A204.1 (cell line): ENCODE results near the gene REPIN1.
"Not testable (repeated sequence)": the region's sequence is repeated elsewhere in the genome, so short reads cannot be mapped to it uniquely, and the experiment has no call there.

ENCODE experiments used
- FAIRE-seq: peaks from 2 replicates; lab custom pipeline; 2012; peaks lifted over from hg19 to GRCh38; lab: Jason Lieb, UNC

Gene REPIN1

DNA sequence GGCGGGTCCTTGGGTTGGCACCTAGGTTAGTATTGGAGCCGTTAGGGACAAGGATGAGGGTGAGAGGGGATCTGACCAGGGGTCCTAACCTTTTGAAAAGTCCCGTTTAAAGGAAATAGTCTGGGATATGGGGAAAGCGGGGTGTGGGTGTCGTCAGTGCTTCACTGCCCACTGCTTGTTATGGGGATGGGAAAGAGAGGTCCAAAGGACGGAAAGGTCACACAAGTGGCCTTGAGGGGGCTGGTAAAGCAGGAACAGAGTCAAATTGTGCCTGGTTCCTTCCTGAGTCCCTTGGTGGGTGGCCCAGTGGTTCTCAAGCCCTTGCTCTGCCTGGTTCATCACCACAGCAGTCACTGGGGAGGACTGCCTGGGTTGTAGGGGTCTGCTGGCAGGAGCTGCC, 7.9 kb downstream of the REPIN1 start:
- FAIRE-seq: no peak

GRCh38 chr7:150377196-150377595, 8.6 kb downstream of the REPIN1 start:
- no peak for FAIRE-seq

DNA sequence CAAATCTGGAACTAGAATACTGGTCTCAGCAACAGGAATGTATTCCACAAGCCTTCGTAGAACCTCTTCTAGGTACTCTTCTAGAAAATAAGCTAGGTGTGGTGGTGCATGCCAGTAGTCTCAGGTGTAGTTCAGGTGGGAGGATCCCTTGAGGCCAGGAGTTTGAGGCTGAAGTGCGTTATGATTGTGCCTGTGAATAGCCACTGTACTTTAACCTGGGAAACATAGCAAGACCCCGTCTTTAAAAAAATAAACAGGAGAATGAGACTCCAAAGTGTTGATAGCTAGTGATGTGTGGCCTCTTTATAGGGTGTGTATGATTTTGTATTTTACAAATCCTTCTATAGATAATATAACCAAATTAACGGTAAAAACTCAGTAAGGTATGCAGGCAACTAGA, 9.0 kb downstream of the REPIN1 start:
- no peak for FAIRE-seq

- no peak for FAIRE-seq
Observed at GRCh38 chr7:150378115-150378852, 9.7 kb downstream of the REPIN1 start.

DNA sequence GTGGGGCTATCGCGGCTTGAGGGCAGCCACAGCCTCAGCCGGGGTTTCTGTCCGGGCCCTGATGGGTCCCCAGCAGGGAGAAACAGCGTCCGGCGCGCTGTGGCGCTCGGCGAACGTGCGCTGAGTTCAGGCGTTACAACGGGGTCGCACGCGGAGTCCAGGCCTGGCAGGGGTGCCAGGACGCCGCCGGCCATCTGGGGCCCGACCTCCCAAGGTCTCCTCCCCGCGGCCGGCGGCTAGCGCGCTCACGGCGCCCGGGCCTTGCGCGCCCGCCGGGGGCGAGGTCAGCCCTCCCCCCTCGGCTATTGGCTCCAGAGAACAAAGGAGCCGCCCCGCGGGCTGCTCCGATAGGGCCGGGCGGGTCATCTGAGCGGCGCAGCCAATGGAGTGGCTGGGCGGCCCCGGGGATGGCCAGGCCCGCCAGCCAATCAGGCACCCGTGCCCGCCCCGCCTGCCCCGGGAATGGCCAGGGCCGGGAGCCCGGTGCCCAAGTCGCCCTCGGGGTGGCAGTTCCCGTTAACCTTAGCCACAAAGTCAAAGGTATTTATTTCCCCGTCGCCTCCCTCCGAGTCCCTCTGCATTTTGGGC, 10.3 kb downstream of the REPIN1 start, which contains the start of gene ZNF775:
ZNF775 (plus strand) TSS at position 478 of the 588 bp plus-strand sequence. CDS start 9,141 bp downstream, outside the sequence.
- FAIRE-seq: no peak

DNA sequence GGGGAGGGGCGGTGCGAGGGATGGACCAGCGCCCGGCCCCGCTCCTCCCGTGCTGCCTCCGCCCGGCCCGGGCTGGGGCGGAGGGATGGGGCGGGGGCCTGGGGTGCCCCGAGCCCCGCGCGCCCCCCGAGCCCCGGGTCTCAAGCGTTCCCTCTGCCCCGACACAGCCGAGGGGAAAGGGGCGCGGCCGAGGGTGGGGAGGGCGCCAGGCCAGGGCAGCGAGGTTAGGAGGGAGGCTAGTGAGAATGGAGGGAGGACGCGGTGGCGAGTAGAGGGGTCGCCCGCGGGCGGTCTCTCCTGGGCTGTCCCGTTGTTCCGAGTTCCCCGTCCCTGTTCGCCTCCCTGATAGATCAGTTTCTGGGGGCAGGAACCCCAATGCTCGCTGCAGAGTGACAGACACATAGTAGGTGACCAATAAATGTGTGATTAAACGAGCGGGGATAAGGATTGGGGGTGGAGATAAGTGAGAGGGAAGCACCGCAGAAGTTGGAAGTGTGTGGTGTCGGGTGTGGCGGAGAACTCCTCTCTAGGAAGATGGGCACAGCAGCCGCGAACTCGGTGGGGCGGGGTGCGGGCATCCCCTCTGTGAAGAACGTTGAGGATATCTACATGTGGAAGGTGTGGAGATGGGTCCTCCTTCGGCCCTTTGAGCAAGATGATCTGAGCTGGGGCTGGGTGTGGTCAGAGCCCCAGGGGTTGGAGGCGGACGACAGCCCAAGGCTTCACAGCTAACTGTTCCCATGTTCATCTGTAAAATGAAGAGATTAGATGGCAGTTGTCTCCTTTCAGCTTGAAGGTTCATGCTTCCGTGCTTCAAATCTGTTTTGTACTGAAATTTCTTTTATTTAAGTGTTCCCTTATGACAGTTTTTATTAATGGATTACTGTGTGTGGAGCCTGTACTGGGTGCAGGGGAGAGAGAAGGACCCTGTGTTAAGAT, 11.1 kb downstream of the REPIN1 start:
- no peak for FAIRE-seq

DNA sequence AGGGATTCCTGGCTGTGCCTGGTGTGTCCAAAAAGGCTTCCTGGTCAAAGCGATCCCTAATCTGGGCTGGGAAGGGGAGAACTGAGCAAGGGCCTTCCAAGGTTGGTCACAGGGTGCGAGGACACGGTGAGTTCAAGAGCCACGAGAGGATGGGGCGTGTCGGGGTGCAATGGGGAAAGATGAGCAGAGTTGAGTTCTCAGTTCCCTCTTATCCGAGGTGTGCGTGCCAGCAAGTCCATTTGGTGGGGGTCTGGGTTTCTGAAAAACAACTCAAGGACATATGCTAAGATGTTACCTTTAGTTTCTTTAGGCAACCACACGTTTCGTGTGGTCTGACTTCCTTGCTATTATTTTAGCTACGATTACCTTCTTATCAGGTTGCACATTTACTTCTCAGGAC, 11.8 kb downstream of the REPIN1 start:
- no peak for FAIRE-seq

- FAIRE-seq: no peak
Observed at GRCh38 chr7:150381096-150381495, 12.5 kb downstream of the REPIN1 start.

DNA sequence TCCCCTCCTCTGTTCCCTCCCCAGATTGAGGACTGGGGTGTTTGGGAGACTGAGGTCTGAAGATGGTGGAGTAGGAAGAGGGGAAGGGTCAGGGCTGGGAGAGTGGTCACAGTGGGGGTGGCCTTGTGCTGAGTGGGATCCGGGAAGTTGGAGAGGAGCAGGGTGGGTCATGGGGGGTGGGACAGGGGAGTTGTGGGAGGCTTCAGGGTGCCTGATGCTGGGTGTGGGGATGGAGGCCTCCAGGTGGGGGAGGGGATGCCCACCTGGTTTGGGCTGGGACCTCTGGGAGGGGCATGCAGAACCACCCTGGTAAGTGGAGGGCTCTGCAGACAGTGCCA, 13.1 kb downstream of the REPIN1 start:
- no peak for FAIRE-seq

DNA sequence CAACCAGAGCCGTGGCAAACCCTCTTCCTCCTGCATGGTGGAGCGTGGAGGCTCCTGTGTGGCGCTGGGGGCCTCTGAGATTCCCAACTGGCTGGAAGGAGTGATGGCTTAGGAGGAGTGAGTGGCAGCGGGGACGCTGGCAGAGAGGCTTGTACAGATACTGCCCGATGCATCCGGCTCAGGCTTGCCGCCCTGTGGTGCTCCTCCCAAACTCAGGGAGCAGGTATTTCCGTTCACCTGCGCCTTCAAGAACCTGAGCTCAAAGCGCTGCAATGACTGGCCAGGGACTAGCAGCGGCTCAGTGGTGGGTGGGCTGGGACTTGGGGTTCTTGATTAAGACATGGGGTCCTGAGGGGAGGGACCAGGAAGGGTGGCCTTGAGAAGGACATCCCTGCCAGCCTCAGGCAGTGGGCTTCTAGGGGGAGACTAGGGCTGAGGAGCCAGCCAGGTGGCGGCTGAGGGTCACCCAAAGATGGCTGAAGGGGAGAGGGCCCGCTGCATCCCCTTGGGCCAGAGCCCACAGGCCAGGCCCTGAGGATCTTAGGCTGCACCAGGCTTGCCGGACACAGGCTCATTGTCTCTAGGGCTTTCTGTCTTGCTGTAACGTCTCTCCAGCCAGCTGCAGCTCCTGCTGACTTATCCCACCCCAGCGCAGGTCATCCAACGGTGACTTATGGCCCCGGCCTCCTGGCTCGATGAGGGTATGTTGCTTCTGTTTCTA, 13.7 kb downstream of the REPIN1 start:
- no peak for FAIRE-seq

DNA sequence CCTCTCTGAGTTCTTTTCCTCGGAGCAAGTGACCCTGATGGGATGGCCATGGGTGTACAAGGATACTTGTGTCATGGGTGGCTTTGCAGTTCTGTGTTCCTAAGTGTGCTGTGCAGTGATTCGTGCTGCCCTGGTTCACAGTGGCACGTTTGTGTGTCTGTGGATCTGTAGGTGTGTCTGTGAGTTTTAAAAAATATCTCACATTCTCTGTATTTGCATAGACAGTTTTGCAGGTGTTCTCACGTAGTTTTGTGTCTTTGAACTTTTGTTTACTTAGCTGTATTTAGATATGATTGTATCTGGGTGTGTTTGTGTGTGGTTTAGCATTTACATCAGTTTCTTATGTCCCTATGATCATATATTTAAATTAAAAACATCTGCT, 14.2 kb downstream of the REPIN1 start:
- no peak for FAIRE-seq

- no peak for FAIRE-seq
Observed at GRCh38 chr7:150383710-150384397, 15.2 kb downstream of the REPIN1 start.

GRCh38 chr7:150384406-150385301, 16.0 kb downstream of the REPIN1 start:
- FAIRE-seq: no peak

DNA sequence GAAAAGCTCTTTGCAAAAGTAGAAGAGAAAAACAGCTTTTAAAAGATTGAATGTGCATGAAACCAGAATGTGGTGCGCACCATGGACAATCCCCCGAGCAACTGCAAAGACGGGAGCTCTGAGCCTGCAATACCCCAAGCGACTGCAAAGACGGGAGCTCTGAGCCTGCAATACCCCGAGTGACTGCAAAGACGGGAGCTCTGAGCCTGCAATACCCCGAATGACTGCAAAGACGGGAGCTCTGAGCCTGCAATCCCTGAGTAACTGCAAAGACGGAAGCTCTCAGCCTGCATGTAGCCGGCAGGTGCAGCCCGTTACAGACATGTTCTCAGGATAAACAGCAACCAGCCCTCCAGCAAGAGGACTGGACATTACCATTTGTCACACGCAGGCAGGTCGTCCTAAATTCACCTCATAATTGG, 16.7 kb downstream of the REPIN1 start:
- no peak for FAIRE-seq

- FAIRE-seq: not testable (repeated sequence)
Observed at GRCh38 chr7:150385884-150386283, 17.3 kb downstream of the REPIN1 start.

DNA sequence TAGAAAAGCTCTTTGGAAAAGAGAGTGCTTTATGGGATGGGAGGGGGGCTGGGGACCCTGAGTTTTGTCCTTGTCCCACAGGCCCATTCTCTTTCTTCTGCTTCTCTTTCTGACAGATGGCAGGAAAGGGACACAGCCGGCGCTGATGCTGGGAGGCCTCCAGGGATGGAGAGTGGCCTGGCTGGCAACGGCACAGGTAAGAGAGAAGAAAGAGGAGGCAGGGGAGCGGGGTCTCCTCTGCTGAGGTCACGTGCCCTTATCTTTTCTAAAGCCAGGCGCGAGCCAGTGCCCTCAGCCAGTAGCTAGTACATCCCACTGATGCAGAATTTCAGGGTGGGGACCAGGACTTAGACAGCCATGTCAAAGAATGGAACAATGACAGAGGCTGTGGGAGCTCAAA, 19.7 kb downstream of the REPIN1 start:
- FAIRE-seq: no peak

DNA sequence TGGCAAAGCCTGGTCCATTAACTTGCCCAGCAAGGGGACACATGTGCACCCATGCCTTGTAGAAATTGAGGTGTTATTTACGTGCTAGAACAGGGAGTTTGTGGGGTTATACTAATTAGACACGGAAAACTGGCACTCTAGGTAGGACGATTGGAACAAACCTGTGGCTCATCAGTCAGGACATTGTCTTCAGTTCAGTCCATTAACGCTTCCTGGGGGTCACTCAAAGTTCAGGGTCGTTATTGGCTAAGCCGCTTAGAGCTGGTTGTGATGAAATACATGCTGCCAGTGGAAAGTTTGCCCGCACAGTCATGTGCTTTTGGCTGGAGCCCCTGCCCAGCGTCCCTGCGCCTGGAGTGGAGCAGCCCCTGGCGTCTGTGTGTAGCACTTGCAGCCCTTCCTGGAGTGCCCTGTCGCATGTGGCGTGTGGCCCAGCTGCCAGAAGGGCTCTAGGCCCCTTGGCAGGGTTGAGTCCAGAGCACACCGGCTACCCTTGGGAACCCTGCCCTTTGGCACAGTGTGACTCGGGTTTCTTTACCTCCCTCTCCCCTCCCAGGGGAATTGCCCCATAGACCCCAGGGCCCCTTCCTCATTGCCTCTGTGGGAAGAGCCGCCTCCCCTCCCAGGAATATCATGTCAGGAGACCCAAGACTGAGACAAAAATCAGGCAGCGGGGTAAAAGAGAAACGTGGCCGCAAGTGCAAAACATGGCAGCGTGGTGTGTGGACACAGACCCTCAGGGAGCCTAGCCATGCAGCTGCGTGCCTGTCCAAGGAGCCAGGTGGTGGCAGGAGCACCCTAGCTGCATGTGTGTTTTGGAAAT, 20.3 kb downstream of the REPIN1 start:
- no peak for FAIRE-seq

- FAIRE-seq: no peak
Observed at GRCh38 chr7:150389532-150389816, 20.9 kb downstream of the REPIN1 start.

DNA sequence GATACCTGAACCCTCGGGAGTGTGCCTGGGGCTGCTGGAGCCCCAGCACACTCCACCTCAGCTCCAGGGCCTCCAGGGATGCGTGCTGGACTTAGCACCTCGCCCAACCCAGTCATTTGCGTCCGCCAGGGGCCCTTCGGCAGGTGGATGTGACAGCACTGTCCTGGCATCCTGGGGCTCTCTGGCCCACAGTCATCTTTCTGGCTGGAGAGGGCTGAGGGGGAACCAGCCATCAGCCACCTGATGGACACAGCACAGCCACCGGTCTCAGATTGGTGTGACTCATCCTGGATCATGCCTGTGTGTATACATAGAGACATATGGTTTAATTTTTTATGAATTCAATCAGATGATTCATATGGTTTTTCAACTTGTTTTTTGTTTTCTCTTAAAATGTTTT, 21.6 kb downstream of the REPIN1 start:
- FAIRE-seq: no peak

DNA sequence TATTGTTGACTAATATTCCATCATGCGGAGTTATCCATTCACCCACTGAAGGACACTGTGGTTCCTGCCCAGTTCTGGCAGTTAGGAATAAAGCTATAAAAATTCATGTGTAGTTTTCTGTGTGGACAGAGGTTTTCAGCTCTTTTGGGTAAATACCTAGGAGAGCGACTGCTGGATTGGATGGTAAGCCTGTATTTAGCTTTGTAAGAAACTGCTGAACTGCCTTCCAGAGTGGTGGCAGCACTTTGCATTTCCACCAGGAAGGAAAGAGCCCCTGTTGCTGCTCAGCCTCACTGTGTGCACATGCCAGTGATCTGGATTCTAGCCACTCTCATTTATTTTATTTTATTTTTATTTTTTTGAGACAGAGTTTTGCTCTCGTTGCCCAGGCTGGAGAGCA, 24.7 kb downstream of the REPIN1 start:
- no peak for FAIRE-seq
